ENCODE measurements around the gene TMEM271.
"Not testable (repeated sequence)": the region's sequence is repeated elsewhere in the genome, so short reads cannot be mapped to it uniquely, and the experiment has no call there.

TMEM271 gene

DNA sequence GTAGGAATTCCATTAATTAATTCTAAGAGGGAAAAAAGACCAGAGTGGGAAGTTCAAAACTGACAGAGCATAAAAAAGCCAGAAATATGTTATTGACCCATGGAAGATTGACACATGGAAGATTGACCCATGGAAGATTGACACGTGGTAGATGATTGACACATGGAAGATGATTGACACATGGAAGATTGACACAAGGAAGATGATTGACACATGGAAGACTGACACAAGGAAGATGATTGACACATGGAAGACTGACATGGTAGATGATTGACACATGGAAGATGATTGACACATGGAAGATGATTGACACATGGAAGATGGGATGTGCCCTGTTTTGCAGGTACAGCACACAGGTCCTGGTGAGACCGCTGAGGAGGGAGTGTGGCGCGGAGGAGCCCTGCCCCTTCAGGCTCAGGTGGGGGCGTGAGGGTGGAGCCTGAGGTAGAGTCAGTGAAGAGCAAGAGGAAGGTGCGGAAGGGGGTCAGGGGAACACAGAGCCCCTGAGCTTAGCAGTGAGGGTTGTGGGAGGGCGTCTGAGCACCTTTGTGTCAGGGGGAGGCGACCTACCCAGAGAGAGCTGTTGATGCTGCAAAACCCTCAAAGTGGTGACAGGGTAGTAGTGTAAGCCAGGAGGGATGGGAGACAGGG is 33.4 kb upstream of the TMEM271 start:
- DNase-seq, result no peak

- DNase-seq, result no peak
Observed at GRCh38 chr4:608236-608635, 32.1 kb upstream of the TMEM271 start.

- no peak for DNase-seq
Observed at GRCh38 chr4:605702-606425, 29.8 kb upstream of the TMEM271 start.

DNA sequence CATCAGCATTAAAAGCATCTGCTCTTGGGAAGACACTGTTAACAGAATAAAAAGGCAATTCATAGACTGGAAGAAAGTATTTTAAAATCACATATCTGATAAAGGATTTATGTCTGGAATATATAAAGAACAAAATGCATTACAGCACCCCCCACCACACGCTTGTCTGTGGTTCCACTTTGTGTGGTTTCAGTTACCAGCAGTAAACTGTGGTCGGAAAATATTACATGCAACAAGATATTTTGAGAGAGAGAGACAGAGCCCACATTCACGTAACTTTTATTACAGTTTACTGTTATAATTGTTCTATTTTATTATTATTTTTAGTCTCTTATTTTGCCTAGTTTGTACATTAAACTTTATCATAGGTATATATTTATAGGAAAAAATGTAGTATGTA is 28.0 kb upstream of the TMEM271 start:
- no peak for DNase-seq

- DNase-seq, result no peak
Observed at GRCh38 chr4:602559-602942, 26.5 kb upstream of the TMEM271 start.

DNA sequence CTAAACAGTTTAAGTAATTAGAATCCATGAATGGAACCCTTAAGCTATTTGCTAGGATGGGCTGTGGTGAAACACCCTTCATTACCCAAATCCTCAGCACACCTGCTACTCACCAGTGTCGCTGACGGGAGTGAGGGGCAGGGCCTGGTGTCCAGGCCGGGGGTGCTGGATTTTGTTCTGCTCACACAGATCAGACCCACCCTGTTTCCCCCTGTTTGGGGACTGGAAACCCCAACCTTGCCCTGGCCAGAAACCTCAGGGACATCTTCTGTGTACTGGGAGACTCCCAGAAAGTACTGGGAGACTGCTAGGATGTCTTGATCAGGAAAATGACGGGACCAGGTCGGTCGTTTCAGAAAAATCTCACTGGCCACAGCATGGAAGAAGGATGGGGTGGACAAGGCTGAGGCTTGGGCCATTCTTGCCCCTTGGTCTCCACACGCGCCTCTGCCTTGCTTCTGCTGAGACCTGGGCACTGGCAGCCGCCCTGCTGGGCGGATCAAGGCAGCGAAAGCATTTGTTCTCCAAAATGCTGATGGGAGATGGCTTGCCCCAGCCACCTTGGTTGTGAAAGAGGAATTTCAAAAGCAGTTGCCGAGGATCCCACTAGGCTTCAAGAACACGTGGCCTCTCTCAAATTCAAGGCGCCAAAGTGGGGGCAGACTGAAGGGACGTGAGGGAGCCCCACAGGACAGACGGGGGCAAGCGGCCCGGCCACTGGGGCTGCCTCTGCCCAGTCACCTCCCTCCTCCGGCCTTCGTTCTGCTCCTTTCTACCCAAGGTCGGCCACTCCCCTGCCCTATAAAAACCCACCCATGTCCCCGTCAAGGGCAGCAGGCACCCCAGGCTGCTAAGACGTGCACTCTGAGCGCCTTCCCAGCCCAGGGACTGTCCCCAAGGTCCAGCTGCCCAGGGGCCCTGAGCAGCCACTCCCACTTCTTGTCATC is 25.8 kb upstream of the TMEM271 start:
- DNase-seq, result no peak

DNA sequence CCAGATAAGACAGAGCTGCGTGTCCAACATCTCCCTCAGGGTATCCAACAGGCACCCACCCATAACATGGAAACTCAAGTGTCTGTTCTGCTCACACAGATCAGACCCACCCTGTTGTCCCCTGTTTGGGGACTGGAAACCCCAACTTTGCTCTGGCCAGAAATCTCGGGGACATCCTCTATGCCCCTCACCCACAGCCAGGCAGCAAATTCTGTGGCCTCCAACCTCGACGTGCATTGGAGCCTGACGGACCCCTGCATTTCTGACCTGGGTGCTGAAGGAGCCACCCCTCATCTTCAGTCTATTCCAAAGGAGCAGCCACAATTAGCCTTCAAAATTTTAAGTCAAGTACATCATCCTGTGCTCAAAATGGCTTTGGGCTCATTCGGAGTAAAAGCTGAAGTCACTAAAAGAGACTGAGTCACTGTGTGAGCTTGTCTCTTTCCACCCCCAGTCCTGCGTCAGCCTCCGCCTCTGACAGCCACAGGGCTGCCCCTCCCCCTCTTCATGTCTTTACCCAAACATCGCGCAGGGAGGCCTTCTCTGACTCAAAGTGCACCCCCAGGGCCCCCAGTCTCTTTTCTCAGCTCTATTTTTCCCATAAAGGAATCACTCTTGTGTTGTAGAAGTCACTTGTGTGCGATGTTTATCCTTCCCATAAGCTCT is 24.9 kb upstream of the TMEM271 start:
- no peak for DNase-seq

DNA sequence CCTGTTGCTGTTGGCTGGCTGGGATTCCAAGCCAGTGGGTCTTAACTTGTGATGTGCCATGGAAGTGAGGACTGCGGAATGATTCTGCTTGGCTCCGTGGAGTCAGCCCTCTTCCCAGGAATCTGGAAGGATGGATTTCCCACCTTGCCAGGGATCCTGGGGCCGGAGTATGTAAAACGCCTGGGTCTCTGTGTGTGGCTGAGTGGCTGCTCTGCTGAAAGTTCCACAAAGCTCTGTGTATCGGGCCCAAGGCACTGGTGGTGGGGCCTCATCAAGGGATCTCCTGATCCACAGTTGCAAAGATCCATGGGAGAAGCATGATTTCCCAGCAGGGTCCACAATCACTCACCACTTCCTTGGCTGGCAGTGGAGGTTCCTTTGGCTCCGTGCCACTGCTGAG is 24.1 kb upstream of the TMEM271 start:
- no peak for DNase-seq

DNA sequence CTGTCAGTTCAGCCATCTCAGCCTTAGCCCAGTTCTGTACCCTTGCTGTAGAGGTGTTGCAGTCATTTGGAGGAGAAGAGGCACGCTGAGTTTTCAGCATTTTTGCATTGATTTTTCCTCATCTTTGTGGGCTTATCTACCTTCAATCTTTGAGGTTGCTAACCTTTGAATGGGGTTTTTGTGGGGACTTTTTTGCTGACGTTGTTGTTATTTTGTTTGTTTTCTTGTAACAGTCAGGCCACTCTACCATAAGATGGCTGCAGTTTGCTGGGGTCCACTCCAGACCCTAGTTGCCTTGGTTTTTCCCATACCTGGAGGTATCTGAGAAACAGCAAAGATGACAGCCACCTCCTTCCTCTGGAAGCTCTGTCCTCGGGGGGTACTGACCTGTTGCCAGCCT is 22.8 kb upstream of the TMEM271 start:
- DNase-seq, result no peak

DNA sequence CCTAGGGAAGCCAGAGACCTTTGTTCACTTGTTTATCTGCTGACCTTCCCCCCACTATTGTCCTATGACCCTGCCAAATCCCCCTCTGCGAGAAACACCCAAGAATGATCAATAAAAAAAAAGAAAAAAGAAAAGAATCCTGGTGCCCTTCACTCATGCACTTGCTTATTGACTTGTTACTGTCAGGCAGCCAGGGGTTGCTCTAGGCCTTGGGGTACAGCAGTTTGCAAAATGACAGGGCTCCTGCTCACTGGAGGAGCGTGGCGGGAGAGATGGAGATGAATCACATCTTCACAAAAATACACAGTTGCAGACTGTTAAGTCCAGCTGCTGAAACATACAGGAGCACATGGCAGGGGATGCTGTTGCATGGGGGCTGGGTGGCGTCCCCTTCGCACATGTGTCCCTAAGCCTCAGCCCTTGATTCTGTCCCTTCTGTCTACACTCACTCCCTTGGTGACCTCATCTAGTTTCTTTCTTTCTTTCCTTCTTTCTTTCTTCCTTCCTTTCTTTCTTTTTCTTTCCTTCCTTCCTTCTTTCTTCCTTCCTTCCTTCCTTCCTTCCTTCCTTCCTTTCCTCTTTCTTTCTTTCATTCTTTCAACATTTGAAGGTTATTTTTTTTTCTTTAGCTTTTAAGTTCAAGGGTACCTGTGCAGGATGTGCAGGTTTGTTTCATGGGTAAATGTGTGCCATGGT is 16.9 kb upstream of the TMEM271 start:
- DNase-seq, result no peak

GRCh38 chr4:592178-592577 is 16.1 kb upstream of the TMEM271 start:
- not testable (repeated sequence) for DNase-seq

DNA sequence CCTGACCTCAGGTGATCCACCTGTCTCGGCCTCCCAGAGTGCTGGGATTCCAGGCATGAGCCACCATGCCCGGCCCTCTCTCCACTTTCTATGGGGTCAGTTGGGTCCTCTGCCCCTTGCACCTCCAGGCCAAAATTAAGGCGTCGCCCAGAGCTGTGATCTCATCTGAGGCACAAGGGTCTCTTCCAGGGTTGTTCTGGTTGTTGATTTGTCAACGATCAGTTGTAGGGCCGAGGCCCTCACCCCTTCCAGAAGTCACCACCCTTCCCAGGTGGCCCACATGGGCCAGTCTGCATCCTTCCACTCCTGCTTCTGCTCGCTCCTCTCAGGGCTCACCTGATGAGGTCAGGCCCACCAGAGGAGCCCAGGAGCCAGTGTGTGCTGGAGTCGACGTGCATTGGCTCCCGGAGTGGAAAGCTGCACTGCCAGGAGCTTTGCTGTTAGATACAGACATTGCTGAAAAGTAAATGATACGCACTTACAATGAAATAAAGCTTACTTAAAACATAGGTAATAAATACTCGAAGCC is 14.3 kb upstream of the TMEM271 start:
- DNase-seq, result no peak

GRCh38 chr4:589219-589963 is 13.3 kb upstream of the TMEM271 start:
- no peak for DNase-seq

GRCh38 chr4:588351-588849 is 12.3 kb upstream of the TMEM271 start:
- no peak for DNase-seq

GRCh38 chr4:587671-588350 is 11.7 kb upstream of the TMEM271 start:
- DNase-seq, result no peak

DNA sequence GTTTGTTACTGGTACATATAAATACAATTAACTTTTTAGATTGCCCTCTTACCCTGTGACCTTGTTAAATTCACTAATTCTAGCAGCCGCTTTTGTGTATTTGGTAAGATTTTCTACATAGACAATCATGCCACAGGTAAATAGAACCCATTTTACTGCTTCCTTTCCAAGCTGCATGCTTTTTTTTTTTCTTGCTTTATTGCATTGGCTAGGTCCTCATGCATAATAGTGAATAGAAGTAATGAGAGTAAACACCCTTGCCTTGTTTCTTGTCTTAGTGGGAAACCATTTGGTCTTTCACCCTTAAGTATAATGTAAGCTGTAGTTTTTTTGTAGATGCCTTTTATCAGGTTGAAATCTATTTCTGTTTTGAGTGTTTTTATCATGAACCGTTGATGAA is 7.7 kb upstream of the TMEM271 start:
- no peak for DNase-seq

DNA sequence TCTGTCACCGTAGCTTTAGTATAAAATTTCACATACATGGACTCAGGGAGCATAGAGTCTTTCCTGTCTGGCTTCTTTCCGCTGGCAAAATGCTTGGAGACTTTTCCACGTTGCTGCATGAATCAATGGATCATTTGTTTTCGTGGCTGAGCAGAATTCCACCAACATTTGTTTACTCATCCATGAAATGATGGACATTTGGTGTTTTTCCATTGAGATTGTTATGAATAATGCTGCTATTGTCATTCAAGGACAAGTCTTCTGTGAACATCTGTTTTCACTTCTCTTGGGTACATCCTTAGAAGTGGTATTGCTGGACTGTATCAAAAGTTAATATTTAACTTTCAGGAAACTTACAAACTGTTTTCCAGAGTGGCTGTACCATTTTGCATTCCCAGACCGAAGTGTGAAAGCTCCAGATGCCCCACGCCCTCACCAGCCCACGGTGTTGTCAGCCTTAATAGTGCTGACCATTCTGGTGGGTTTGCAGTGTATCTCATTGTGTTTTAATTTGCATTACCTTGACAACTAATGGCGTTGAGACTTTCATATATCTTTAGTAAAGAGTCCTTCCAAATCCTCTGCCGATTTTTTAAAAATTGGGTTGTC is 5.8 kb upstream of the TMEM271 start:
- no peak for DNase-seq

- no peak for DNase-seq
Observed at GRCh38 chr4:581181-581580, 5.1 kb upstream of the TMEM271 start.

- no peak for DNase-seq
Observed at GRCh38 chr4:579543-580175, 3.6 kb upstream of the TMEM271 start.

Measured in CD4-positive, alpha-beta T cell treated with Interleukin-4 for 4 hours (primary cell).